Ramos (cell line): Measurements from ENCODE around the gene SRSF7.
"Not testable (repeated sequence)": the region's sequence is repeated elsewhere in the genome, so short reads cannot be mapped to it uniquely, and the experiment has no call there.

Experiments used
- in situ Hi-C: fragments of 300-500 bp; cut with MboI; formaldehyde crosslinking; loops from one replicate; pipeline ENCODE4 v1.14.3; 2022; ENCODE audit warnings: low sequenced_read_pairs; ENCODE audit not compliant: unreplicated experiment

Gene SRSF7

GRCh38 chr2:38755891-38756290 is 4.7 kb upstream of the SRSF7 start:
- in situ Hi-C loops, result not testable (repeated sequence)

GRCh38 chr2:38754506-38754905 is 3.3 kb upstream of the SRSF7 start:
- in situ Hi-C loops, result no loop called here

GRCh38 chr2:38754049-38754448 is 2.9 kb upstream of the SRSF7 start:
- in situ Hi-C loops, result no loop called here

GRCh38 chr2:38751596-38752410 is 642 bp upstream of the SRSF7 start:
- in situ Hi-C loops, result no loop called here

- in situ Hi-C loops, result no loop called here
Measured at GRCh38 chr2:38750011-38750890, 910 bp downstream of the SRSF7 start.

- in situ Hi-C loops, result loop anchor here (25.0 kb wide), 1 partner anchor 437 kb away; no protein-coding TSS in a partner anchor
Measured at GRCh38 chr2:38748943-38749804, 2.0 kb downstream of the SRSF7 start.

GRCh38 chr2:38748391-38748790 is 2.8 kb downstream of the SRSF7 start:
- in situ Hi-C loops, result loop anchor here (25.0 kb wide), 1 partner anchor 436 kb away; no protein-coding TSS in a partner anchor

GRCh38 chr2:38747819-38748218 is 3.3 kb downstream of the SRSF7 start:
- in situ Hi-C loops, result loop anchor here (25.0 kb wide), 1 partner anchor 436 kb away; no protein-coding TSS in a partner anchor

- in situ Hi-C loops, result loop anchor here (25.0 kb wide), 1 partner anchor 435 kb away; no protein-coding TSS in a partner anchor
Measured at GRCh38 chr2:38747007-38747424, 4.1 kb downstream of the SRSF7 start.

- in situ Hi-C loops, result loop anchor here (25.0 kb wide), 1 partner anchor 433 kb away; no protein-coding TSS in a partner anchor
Measured at GRCh38 chr2:38745267-38745666, 5.9 kb downstream of the SRSF7 start.

- in situ Hi-C loops, result loop anchor here (25.0 kb wide), 1 partner anchor 432 kb away; no protein-coding TSS in a partner anchor
Measured at GRCh38 chr2:38744399-38744780, 6.8 kb downstream of the SRSF7 start.

GRCh38 chr2:38743672-38744398 is 7.3 kb downstream of the SRSF7 start:
- in situ Hi-C loops, result loop anchor here (25.0 kb wide), 1 partner anchor 432 kb away; no protein-coding TSS in a partner anchor

GRCh38 chr2:38742797-38743559 is 8.2 kb downstream of the SRSF7 start:
- in situ Hi-C loops, result loop anchor here (25.0 kb wide), 1 partner anchor 431 kb away; no protein-coding TSS in a partner anchor

GRCh38 chr2:38740851-38741731 is 10.1 kb downstream of the SRSF7 start:
- in situ Hi-C loops, result loop anchor here (25.0 kb wide), 1 partner anchor 429 kb away; no protein-coding TSS in a partner anchor

- in situ Hi-C loops, result loop anchor here (10.0 to 25.0 kb wide), 2 partner anchors 145 to 427 kb away; no protein-coding TSS in a partner anchor
Measured at GRCh38 chr2:38739524-38739923, 11.6 kb downstream of the SRSF7 start.

GRCh38 chr2:38737925-38738324 is 13.2 kb downstream of the SRSF7 start:
- in situ Hi-C loops, result loop anchor here (10.0 to 25.0 kb wide), 2 partner anchors 143 to 426 kb away; no protein-coding TSS in a partner anchor
